HG03060 (cell line): Measurements from ENCODE around the gene DHRS4.
"Not testable (repeated sequence)": the region's sequence is repeated elsewhere in the genome, so short reads cannot be mapped to it uniquely, and the experiment has no call there.

ENCODE experiments used
- ATAC-seq: cut with Tn5 transposase; IDR thresholded peaks from one replicate; pipeline ENCODE4 v1.9.1; 2021; ENCODE audit warnings: low read depth, moderate number of reproducible peaks; ENCODE audit not compliant: unreplicated experiment

Gene DHRS4

DNA sequence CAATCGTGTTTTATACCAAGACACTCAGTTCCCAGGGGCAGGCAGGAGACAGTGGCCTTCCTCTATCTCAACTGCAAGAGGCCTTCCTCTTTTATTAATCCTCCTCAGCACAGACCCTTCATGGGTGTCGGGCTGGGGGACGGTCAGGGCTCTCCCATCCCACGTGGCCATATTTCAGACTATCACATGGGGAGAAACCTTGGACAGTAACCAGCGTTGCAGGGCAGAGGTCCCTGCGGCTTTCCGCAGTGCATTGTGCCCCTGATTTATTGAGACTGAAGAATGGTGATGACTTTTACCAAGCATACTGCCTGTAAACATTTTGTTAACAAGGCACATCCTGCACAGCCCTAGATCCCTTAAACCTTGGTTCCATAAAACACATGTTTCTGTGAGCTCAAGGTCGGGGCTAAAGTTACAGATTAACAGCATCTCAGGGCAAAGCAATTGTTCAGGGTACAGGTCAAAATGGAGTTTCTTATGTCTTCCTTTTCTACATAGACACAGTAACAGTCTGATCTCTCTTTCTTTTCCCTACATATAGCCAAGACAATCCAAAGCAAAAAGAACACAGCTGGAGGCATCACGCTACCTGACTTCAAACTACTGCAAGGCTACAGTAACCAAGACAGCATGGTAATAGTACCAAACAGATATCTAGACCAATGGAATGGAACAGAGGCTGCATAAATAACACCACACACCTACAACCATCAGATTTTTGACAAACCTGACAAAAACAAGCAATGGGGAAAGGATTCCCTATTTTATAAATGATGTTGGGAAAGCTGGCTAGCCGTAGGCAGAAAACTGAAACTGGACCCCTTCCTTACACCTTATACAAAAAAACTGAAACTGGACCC, 28.6 kb downstream of the DHRS4 start:
- ATAC-seq = not testable (repeated sequence)

DNA sequence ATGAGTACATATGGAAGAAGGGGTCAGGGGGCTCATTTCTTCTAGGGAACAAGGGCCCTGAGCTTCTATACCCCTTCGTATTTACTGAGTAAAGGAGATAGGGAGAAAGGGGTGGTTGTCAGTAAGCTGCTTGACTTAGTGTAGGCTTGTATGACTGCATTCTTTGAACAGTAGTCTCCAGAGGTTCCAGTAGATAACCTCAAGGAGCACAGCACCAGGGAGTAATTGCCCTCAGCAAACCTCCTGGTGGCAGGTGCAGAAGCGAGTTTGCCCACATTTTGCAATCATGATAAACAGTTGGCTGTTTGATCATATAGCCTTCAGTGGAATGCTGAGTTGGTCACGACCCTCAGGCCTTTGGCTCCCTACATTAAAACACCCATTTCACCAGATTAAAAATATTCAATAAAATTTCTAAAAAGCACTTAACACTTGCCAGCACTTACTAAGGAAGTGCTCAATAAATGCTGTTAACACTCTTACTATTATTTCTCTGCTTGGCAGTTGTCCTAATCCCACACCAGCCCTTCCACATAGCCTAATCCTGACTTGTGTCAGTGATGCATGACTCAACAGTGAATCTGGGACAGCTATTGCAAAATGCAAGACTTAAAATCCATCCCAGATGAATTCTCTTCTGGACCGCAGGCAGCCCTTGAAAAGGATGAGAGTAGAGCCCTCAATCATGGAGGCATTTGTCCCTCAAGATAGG, 31.5 kb downstream of the DHRS4 start:
- no peak for ATAC-seq

DNA sequence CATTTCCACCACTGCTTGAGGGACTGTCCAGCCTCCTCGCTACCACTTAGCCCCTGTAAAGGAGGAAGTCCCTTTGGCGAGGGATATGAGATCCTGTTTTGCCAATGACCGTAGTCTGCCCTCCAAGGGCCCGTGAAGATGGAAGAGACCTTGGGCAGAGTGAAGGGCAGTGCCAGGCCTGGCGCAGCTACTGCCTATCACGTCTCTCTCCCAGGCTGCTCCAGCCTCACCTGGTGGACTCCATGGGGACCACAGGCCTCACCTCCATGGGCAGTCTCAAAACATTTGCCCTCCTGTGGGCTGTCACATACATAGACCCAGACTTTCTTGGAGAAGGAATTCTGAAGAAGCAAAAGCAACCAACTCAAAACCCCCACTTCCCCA, 34.6 kb downstream of the DHRS4 start:
- not testable (repeated sequence) for ATAC-seq

DNA sequence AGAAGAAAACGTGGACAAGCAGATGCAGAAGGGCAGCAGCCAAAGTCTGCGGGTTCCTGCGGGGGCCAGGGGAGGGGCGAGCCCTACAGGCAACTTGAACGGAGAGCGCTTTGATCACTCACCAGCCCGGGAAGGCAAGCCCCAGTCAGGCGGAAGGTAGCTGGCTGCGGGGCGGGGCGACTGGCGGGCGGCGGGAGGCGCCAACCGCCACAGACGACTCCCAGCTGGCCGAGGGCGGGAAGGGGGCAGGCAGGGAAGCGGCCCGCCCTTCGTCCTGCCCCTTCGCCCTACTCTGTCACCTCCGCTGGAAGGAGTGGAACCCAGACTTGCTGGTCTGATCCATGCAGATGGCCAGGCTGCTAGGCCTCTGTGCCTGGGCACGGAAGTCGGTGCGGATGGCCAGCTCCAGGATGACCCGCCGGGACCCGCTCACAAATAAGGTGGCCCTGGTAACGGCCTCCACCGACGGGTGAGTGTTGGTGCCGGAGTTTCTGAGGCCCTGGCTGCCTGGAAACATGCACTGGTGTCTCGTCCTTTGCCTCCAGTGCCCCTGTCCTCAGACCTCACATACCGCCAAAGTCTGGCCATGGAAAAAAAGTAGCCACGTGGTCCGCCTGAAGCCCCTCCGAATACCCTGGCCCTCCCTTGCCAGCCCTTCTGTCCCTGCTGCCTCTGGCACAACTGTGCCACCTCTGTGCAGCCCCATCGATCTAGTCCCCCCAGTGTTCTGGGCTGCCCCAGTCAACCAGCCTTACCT, 35.2 kb downstream of the DHRS4 start, which contains the start of gene DHRS4L2:
TSS of gene DHRS4L2 (plus strand) at position 323 of the 757 bp plus-strand sequence. CDS start at position 342, 19 bp downstream.
- ATAC-seq = not testable (repeated sequence)

DNA sequence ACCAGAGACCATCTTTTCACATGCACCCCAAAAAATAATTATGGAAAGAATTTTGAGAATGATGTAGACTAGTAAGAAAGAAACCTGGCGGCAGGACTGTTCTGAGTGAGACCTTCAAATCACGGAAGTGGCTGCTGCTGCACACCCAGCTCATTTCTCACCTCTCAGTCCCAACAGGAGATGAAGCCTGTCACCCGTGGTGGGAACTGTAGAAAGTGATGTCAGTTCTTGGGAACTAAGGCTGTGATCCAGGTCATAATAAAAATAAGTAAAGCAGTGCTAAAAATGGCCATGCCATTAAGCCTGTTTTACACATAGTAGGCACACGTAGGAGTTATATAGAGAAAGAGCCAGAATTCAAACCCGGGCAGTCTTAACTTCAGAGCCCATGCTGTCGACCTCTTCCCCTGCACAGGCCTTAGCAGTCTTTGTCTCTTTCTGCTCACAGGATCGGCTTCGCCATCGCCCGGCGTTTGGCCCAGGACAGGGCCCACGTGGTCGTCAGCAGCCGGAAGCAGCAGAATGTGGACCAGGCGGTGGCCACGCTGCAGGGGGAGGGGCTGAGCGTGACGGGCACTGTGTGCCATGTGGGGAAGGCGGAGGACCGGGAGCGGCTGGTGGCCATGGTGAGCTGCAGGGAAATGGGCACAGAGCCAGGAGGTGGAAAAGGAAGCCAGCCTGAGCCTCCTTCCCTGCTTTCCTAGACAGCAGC, 36.3 kb downstream of the DHRS4 start:
- not testable (repeated sequence) for ATAC-seq

DNA sequence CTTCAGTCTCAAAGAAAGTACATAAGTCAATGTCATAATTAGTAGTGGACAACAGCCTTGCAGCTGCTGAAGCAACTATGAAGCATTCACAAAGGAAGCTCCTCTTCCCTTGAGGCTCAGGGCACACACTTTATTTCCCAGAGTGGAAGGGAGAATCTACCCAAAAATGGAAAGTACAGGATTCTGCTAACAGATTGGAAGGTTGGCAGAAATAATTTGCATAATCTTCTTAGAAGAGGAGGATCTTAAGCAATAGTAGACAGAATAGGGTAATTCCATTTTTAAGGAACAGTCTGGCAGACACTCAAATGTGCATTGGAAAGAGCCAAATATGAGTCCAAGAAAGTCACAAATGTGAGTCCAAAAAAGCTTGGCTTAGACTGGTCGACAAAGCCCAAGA, 37.4 kb downstream of the DHRS4 start:
- ATAC-seq = not testable (repeated sequence)

DNA sequence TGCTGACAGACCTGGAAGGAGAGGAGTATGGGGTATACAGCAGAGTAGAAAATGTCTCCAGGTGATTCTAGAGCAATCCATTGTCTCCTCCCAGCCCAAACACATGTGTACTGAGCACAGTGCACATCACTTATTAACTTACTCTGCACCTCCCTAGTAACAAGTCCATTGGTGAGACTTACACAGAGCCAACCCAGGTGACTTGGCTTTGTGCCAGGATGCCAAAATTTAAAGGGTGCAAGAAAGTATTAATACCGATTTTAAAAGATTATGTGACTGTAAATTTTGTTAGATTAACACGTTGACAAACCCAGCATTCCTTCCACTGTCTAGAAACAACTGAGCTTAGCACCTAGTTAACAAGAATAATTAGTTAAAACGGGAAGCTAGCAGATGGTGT, 39.5 kb downstream of the DHRS4 start:
- ATAC-seq = not testable (repeated sequence)

DNA sequence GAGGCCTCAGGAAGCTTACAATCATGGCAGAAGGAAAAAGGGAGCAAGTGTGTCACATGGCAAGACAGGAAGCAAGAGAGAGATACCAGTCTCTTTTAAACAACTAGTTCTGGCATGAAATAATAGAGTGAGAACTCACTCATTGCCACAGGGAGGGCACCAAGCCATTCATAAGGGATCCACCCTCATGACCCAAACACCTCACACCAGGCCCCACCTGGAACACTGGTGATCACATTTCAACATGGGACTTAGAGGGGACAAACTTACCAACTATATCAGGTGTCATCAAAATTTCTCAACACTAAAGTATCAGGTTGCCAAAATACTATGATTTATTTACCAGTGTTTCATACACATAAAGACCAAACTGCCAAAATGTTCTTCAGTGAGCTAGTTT, 42.4 kb downstream of the DHRS4 start:
- ATAC-seq = not testable (repeated sequence)

DNA sequence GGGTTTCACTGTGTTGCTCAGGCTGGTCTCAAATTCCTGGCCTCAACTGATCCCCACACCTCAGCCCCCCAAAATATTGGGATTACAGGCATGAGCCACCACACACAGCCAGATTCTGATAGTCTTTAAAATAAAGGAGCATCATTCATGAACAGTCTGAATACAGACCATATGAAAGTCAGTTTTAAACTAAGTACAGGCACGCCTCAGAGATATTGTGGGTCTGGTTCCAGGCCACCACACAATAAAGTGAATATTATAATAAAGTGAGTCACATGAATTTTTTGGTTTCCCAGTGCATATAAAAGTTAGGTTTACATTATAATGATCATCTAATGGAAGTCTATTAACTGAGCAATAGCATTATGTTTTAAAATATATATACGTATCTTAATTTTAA, 43.3 kb downstream of the DHRS4 start:
- ATAC-seq = not testable (repeated sequence)

DNA sequence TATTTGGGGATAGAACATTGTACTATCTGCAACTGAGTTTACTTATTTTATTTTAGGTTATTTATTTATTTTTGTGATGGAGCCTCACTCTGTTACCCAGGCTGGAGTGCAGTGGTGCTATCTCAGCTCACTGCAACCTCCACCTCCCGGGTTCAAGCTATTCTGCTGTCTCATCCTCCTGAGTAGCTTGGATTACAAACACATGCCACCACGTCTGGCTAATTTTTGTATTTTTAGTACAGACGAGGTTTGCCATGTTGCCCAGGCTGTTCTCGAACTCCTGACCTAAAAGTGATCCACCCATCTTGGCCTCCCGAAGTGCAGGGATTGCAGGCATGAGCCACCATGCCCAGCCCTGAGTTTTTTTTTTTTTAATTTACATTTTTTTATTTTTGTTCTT, 46.1 kb downstream of the DHRS4 start:
- not testable (repeated sequence) for ATAC-seq

DNA sequence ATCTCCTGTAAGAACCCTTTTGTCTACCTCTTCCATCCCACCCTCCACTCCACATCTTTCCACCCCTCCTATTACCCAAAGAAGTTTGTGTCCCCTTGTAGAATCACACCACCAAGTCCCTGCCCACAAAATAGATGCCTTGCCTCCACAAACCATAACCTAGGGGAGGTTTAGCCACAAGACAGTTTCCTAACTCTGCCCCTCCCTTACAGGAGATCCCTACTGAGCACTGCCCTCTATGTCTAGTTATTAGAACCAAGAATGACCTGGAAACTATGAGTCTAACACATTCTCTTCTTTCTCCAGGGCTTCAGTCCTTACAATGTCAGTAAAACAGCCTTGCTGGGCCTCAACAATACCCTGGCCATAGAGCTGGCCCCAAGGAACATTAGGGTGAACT, 47.5 kb downstream of the DHRS4 start:
- not testable (repeated sequence) for ATAC-seq

DNA sequence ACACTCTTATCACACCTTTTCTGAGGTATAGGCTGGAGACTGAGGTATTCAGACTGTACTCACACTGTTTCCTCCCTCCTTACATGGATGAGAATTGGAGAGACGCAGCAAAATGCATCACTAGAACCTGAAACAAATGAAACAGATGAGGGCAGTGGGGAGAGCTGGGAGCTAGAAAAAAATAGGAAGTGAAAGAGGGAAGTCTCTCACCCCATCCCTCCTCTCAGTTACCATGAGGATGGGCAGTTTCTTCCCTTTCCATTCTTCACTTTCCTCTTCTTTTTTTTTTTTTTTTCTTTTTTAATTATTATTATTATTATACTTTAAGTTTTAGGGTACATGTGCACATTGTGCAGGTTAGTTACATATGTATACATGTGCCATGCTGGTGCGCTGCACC, 48.1 kb downstream of the DHRS4 start:
- not testable (repeated sequence) for ATAC-seq

DNA sequence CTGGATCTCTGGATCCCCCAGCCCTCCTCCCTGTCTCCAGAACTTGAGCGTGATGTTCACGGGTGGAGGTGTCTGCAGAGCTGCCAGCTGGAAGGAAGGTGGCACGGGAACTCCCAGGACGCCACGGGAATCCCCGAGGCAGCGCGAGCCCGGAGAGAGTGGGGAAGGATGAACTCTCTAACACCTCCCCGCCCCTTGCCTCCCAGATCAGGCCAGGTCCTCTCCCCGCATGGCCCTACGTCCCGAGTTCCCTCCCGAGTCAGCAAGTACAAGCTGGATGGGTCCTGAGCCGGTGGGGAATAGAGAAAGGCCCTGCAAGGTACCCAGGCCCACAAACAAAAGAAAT, 52.9 kb downstream of the DHRS4 start:
- ATAC-seq = not testable (repeated sequence)

DNA sequence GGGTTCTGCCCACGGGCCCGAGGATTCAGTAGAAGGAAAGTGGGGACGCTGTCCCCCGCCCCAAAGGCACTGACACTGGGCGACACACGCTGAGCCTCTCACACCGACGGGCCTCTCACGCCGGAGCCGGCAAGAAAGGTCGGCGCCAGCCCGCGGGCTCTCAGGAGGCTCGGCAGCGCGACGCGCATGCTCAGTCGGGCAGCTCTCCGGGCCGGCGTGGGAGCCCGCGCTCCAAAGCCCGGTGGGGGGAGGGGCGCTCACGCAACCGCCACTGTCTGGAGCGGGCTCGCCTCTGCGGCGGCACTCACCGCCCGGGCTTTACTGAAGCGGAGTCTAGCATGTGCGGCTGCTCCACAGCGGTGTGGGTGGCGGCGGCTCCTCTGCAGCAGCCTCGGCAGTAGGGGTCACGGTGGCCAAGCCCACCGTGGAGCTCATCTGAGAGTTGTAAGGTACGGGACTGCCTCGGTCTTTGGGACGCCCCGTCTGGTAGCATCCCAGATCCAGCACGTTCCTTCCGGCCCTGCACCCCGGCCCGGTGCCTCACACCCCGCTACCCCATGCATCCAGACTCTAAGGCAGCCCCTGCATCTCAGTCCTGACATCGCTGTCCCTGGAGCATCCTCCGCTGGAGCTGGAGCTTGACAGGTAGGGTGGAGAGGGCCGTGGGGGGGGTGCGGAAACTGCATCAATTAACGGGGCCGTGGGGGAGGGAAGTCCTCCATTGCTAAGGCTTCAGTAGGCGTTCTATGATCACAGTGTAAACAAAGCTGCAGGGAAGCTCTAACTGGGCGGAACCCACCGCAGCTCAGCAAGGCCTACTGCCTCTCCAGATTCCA, 53.5 kb downstream of the DHRS4 start:
- ATAC-seq = not testable (repeated sequence)

DNA sequence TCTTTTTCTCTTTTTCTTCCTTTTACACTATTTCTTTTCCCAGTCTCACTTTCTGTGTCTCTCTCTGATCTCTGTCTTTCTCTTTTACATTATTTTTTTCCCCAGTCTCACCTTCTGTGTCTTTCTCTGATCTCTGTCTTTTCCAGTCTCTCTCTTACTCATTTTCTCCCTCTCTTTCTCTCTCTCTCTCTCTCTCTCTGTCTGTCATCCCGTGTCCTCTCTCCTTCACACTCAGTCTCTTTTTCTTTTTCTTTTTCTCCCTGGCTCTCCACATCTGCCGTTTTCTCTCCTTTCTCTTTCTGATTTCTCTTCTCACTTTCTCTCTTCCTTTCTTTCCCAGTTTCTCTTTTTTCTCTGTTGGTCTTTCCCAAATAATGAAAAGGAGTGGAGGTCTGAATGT, 57.5 kb downstream of the DHRS4 start:
- ATAC-seq = no peak

DNA sequence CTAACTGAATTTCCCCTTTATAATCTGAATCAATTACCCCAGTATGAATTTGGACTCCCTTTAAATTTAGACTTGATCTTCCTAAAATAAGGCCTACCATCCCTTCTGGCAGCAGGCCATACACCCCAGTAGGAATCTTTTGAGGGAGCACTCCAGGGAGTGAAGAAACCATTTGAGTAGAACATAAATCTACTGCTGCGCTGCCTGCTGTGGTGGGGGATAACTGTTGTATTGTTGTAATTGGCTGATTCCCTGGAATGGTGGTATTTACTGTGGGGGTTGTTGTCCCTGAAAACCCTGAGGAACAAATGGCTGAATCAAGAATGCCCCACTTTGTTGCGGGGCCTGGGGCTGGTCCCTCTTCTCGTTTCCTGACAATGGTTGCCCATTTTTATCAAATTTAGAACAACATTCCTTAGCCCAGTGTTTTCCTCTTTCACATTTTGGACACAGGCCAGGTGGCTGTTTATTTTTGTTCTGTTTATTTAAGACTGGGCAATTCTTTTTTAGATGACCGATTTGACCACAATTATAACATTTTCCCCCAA, 59.2 kb downstream of the DHRS4 start:
- ATAC-seq = not testable (repeated sequence)

DNA sequence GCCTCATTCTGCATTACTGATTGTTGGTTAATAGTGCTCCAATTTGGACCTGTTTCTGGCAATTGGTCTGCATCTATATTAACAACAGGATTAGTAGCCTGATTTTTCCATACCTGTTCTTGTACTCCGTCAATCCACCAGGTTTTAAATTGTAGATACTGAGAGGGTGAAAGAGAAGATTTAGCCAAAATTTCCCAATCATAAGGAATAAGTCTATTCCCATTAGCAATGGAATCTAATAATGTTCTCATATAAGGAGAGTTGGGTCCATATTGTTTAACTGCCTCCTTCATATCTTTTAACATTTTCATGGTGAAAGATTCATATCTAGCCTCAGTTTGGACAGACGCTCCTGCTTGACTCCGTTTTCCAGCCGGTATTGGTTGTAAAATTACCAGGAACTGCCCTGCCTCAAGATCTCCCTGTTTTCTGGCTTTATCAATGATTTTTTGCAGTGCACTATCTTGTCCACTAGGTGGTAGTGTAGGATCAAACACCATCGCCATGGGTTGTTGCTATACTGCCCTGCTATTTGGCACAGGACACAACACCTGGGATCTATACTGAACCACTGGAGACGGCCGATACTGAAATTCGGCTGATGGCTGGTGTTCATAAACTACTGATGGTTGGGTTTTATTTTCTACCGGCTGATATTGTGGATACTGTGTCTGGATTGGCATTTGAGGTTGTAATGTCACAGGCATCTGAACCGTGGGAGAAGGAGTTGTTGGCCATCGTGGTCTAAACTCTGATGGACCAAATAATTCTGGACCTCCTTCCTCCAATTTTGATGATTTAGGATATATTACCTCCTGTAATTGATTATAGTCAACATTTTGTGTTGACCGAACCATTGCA, 60.3 kb downstream of the DHRS4 start:
- no peak for ATAC-seq

DNA sequence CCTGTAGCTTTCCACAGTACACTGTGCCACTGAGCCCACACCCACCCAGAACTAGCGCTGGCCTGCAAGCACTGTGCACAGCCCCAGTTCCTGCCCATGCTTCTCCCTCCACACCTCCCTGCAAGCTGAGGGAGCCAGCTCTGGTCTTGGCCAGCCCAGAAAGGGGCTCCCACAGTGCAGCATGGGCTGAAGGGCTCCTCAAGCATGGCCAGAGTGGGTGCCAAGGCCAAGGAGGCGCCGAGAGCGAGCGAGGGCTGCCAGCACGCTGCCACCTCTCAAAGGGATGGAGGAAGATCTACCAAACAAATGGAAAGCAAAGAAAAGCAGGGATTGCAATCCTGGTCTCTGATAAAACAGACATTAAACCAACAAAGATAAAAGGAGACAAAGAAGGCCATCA, 62.2 kb downstream of the DHRS4 start:
- ATAC-seq = not testable (repeated sequence)
